Uterus (tissue), 2 donors: ENCODE measurements around the gene GNG11.

Experiments used
- POLR2A ChIP-seq, 2 donors: fragments of 450-650 bp; IDR thresholded peaks; one replicate each; pipeline ENCODE4 v1.6.1; 2016; ENCODE audit warnings: antibody characterized with exemption in 2 of 2, mild to moderate bottlenecking in 1 of 2, moderate library complexity in 1 of 2
- TF ChIP-seq, protein P1 (sequence below), 4 experiments: fragments of 200-600 bp in 2 of 4; fragments of 450-650 bp in 2 of 4; sonication (generic) in 2 of 4; IDR thresholded peaks; one replicate each; pipeline ENCODE4 v1.5.1; 2016 to 2019; ENCODE audit warnings: antibody characterized with exemption in 4 of 4, mild to moderate bottlenecking in 2 of 4, moderate library complexity in 1 of 4

DNA sequence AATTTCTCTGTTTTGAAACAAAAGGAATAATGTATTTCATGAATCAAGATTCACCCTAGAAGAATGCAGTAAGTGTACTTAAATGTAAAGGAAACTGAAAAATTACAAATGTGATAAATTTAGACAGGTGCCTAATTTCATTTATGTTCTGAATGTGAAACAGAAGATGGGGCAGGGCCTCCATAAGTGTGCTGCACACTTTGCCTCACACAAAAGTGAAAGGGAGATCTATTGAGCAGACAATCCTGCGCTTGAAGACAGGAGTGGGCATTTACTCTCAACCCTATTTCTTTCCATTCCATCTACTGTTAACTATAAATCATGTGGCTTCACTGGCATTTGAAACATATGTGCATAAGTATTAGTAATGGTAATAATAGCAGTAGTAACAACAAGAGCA, 36.2 kb downstream of the GNG11 start:
- no peak for TF ChIP-seq POLR2A (IDR thresholded peaks at IDR 0.05)
- TF ChIP-seq, protein P1, sequence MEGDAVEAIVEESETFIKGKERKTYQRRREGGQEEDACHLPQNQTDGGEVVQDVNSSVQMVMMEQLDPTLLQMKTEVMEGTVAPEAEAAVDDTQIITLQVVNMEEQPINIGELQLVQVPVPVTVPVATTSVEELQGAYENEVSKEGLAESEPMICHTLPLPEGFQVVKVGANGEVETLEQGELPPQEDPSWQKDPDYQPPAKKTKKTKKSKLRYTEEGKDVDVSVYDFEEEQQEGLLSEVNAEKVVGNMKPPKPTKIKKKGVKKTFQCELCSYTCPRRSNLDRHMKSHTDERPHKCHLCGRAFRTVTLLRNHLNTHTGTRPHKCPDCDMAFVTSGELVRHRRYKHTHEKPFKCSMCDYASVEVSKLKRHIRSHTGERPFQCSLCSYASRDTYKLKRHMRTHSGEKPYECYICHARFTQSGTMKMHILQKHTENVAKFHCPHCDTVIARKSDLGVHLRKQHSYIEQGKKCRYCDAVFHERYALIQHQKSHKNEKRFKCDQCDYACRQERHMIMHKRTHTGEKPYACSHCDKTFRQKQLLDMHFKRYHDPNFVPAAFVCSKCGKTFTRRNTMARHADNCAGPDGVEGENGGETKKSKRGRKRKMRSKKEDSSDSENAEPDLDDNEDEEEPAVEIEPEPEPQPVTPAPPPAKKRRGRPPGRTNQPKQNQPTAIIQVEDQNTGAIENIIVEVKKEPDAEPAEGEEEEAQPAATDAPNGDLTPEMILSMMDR (IDR thresholded peaks at IDR 0.05) = no peak
